GM10847 (cell line): ENCODE data around the gene LIMS1.

Source experiments
- POLR2A ChIP-seq: IDR thresholded peaks from 2 replicates; pipeline ENCODE4 v1.6.1; 2011; ENCODE audit not compliant: insufficient read length; ENCODE audit errors: extremely low read depth

The LIMS1 gene

GRCh38 chr2:108635630-108636354 is 101.5 kb downstream of the LIMS1 start:
- TF ChIP-seq POLR2A: no peak

GRCh38 chr2:108637304-108637669 is 103.0 kb downstream of the LIMS1 start:
- TF ChIP-seq POLR2A: no peak

- no peak for TF ChIP-seq POLR2A
Observed at GRCh38 chr2:108640731-108641130, 106.5 kb downstream of the LIMS1 start.

DNA sequence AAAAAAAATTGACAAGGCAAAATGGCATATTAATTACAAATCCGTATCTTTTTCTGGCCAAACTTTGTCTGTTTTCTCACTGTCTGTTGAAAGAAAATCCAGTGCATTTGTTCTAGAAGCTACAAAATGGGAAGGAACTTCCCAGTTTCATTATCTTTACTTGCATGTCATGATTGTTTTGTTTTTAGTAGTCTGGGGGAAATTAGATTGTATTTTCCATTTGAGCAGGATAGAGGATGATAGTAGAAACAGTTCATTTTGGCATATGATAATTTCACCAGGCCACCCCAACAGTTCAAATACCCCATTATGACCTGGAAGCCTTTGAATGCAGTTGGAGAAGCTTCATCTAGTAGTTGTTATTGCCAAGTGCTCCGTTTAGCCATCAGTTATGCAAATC is 107.5 kb downstream of the LIMS1 start:
- no peak for TF ChIP-seq POLR2A

DNA sequence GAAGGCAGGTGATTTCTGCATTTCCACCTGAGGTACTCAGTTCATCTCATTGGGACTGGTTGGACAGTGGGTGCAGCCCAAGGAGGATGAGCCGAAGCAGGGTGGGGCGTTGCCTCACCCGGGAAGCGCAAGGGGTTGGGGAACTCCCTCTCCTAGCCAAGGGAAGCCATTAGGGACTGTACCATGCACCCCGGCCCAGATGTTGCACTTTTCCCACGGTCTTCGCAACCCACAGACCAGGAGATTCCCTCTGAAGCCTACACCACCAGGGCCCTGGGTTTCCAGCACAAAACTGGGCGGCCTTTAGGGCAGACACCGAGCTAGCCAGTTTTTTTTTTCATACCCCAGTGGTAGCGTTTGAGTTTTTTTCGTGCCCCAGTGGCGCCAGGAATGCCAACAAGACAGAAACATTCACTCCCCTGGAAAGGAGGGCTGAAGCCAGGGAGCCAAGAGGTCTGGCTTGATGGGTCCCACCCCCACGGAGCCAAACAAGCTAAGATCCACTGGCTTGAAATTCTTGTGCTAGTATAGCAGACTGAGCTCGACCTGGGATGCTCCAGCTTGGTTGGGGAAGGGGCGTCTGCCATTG is 109.1 kb downstream of the LIMS1 start:
- TF ChIP-seq POLR2A: no peak

DNA sequence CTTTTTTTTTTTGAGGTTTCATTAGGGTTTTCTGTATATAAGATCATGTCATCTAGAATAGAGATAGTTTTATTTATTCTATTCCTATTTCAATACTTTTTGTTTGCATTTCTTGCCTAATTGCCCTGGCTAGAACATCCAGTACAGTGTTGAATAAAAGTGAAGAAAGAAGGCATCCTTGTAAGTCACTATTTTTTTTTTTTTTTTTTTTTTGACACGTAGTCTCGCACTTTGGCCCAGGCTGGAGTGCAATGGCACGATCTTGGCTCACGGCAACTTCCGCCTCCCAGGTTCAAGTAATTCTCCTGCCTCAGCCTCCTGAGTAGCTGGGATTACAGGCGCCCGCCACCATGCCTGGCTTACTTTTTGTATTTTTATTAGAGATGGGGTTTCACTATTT is 157.2 kb downstream of the LIMS1 start:
- TF ChIP-seq POLR2A: no peak

DNA sequence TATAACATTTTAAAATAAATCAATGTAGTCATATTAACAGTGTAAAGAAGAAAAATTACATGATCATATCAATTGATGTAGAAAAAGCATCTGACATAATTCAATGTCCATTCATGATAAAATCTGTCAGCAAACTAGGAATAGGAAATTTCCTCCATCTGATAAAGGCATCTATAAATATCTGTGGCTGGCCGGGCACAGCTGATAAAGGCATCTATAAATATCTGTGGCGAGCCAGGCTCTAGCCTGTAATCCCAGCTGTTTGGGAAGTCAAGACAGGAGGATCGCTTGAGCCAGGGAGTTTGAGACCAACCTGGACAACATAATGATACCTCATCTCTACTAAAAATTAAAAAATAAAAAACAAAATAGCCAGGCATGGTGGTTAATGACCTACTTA is 166.9 kb downstream of the LIMS1 start:
- no peak for TF ChIP-seq POLR2A

DNA sequence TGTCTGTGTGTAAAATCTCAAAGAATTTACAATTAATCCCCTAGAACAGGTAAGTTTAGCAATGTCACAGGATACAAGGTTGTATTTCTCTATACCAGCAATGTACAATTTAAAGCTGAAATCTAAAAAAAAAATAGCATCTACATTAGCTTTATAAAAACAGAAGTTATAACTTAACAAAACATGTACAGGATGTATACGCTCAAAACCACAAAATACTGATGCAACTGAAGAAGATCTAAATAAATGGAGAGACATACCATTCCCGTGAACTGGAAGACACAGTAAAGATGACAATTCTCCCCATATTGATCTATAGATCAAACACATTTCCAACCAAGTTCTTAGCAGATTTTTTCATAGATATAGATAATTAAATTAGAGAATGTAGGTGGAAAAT is 167.5 kb downstream of the LIMS1 start:
- TF ChIP-seq POLR2A: no peak

- TF ChIP-seq POLR2A: no peak
Observed at GRCh38 chr2:108704871-108705270, 170.6 kb downstream of the LIMS1 start.

GRCh38 chr2:108707300-108707699 is 173.0 kb downstream of the LIMS1 start:
- TF ChIP-seq POLR2A: no peak

DNA sequence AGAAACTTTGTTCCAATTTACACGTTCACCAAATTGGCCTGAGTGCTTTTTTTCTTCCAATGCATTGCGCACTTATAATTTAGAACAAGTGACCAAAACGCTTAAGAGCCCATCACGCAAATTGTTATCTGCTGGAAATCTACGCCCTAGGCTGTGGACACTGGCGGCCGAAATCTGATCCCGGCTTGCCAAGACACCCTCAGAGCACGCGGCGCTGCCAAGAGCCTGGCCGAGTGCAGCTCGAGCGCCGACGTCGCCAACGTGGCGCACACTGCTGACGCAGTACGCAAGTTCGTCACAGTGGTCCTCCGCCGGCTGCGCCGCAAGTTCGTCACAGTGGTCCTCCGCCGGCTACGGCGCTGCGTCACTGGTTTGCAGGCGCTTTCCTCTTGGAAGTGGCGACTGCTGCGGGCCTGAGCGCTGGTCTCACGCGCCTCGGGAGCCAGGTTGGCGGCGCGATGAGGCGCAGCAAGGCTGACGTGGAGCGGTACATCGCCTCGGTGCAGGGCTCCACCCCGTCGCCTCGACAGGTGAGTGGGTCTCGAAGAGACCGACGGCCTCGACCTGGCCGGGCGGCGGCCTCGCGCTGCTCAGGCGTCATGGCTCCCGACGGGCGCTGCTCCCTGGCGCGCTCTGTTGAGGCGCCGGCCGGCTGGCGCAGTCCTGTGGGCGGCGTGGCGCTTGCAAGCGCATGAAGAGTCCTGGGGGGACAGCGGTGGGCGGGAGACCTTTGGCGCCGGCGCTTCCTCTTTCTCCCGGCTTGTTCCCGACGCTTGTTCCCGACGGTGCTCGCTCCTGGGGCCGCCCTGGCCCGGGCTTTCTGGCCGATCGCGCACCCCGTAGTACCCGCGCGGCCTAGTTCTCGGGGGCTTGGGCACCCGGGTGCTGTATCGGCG is 185.1 kb downstream of the LIMS1 start, which contains the start of gene RANBP2:
RANBP2 (plus strand) TSS at position 334 of the 896 bp plus-strand sequence; CDS start at position 459, 125 bp downstream.
- peak; percentile 94 for TF ChIP-seq POLR2A
